ENCODE measurements around the gene SLC29A3. TPM values are rescaled to one million over a fixed set of nuclear protein-coding genes. Genes with fewer than 3 reads are reported as not detected.

Gene SLC29A3
- total RNA-seq, 1 experiment from 2014 or later = 7.6 TPM

DNA sequence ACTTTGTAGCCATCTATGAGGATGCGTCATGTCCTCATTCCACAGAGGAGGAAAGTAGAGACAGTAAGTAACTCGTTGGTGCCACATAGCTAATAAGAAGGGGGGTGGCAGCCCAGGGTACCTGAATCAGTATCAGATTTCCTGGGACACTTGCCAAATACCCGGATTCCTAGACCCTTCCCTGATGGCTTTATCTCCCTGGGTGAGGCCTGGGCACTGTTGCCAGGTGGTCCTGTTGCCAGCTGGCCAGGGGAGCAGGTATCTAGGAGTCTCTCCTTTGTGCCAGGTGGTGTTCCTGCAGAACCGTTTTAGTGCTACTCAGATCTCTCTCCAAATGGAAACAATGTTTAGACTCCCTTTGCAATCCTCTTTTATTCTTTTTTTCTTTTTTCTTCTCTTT is 12.7 kb downstream of the SLC29A3 start:
- ChIA-PET CTCF (interaction anchor here (0.5 kb wide), 1 partner anchor 9 kb away, joined by 3 read pairs; no protein-coding TSS in a partner anchor), POLR2A (no interaction called here)
- intact Hi-C loops (cut with micrococcal nuclease; ENCODE audit: unreplicated experiment) = no loop called here
- no peaks in the 10 kb centered on the region for H3K9me3 ChIP-seq (ENCODE audit: control insufficient read depth, insufficient read depth, low read depth, low read length)
- no peak for DNase-seq (ENCODE audit: low read depth, low spot score)
- in situ Hi-C loops (cut with HindIII; ENCODE audit: low pct_unique_long_range_greater_than_20kb, low sequenced_read_pairs) = no loop called here
- BruUV-seq (replicated peaks) = no TSS peak
- H3K36me3 ChIP-seq (ENCODE audit: control insufficient read depth, insufficient read depth, low read length) = no peaks in the 10 kb centered on the region
- H3K27me3 ChIP-seq (ENCODE audit: control insufficient read depth, insufficient read depth, low read length) = no peaks in the 10 kb centered on the region
- no peak overlapping the region for H3K4me3 ChIP-seq (ENCODE audit: low read depth in 2 of 2, low read length in 2 of 2)
- TF ChIP-seq SIN3A (IDR thresholded peaks at IDR 0.05; ENCODE audit: borderline replicate concordance, insufficient read depth, low read depth, low read length) (no peak), POLR2AphosphoS5 (IDR thresholded peaks at IDR 0.05; ENCODE audit: low read depth, low read length) (no peak), TCF7L2 (IDR thresholded peaks at IDR 0.05; ENCODE audit: low read depth, low read length) (no peak)
- TF ChIP-seq, protein P1, sequence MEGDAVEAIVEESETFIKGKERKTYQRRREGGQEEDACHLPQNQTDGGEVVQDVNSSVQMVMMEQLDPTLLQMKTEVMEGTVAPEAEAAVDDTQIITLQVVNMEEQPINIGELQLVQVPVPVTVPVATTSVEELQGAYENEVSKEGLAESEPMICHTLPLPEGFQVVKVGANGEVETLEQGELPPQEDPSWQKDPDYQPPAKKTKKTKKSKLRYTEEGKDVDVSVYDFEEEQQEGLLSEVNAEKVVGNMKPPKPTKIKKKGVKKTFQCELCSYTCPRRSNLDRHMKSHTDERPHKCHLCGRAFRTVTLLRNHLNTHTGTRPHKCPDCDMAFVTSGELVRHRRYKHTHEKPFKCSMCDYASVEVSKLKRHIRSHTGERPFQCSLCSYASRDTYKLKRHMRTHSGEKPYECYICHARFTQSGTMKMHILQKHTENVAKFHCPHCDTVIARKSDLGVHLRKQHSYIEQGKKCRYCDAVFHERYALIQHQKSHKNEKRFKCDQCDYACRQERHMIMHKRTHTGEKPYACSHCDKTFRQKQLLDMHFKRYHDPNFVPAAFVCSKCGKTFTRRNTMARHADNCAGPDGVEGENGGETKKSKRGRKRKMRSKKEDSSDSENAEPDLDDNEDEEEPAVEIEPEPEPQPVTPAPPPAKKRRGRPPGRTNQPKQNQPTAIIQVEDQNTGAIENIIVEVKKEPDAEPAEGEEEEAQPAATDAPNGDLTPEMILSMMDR (IDR thresholded peaks at IDR 0.05) = no peak
- TF ChIP-seq, protein P2, sequence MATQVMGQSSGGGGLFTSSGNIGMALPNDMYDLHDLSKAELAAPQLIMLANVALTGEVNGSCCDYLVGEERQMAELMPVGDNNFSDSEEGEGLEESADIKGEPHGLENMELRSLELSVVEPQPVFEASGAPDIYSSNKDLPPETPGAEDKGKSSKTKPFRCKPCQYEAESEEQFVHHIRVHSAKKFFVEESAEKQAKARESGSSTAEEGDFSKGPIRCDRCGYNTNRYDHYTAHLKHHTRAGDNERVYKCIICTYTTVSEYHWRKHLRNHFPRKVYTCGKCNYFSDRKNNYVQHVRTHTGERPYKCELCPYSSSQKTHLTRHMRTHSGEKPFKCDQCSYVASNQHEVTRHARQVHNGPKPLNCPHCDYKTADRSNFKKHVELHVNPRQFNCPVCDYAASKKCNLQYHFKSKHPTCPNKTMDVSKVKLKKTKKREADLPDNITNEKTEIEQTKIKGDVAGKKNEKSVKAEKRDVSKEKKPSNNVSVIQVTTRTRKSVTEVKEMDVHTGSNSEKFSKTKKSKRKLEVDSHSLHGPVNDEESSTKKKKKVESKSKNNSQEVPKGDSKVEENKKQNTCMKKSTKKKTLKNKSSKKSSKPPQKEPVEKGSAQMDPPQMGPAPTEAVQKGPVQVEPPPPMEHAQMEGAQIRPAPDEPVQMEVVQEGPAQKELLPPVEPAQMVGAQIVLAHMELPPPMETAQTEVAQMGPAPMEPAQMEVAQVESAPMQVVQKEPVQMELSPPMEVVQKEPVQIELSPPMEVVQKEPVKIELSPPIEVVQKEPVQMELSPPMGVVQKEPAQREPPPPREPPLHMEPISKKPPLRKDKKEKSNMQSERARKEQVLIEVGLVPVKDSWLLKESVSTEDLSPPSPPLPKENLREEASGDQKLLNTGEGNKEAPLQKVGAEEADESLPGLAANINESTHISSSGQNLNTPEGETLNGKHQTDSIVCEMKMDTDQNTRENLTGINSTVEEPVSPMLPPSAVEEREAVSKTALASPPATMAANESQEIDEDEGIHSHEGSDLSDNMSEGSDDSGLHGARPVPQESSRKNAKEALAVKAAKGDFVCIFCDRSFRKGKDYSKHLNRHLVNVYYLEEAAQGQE (IDR thresholded peaks at IDR 0.05; ENCODE audit: insufficient read depth in 1 of 2, low read depth in 2 of 2, low read length in 1 of 2) = no peak
- no peak overlapping the region for H3K27ac ChIP-seq (ENCODE audit: low read length)
- H3K4me1 ChIP-seq (ENCODE audit: control insufficient read depth, insufficient read depth, low read length) = no peaks in the 10 kb centered on the region
- no peak for ATAC-seq

DNA sequence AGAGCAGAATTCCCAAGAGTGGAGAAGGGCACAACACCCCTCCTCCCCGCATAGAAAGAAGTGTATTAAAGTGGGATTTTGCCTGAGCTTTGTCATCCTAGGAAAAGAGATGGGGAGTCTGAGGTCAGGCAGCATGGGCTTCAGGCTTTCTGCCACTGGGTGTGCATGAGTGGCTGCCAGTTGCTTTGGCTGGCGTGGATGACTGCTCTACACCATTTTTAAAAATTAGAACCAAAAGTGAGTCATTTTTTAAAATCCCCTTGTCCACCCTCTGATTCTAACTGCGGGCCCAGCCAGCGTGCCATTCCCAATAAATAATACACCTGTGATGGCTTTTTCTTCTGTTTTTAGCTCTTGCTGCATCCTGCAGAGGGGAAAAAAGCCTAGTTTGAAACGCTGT is 13.4 kb downstream of the SLC29A3 start:
- Histone ChIP-seq H3K9me3 (ENCODE audit: control insufficient read depth, insufficient read depth, low read depth, low read length) (no peaks in the 10 kb centered on the region), H3K4me3 (ENCODE audit: low read depth in 2 of 2, low read length in 2 of 2) (no peak overlapping the region), H3K27ac (ENCODE audit: low read length) (no peak overlapping the region), H3K4me1 (ENCODE audit: control insufficient read depth, insufficient read depth, low read length) (peaks cover 6% of the 10 kb centered on the region; the same call in 1 of the 2 replicates), H3K27me3 (ENCODE audit: control insufficient read depth, insufficient read depth, low read length) (no peaks in the 10 kb centered on the region), H3K36me3 (ENCODE audit: control insufficient read depth, insufficient read depth, low read length) (no peaks in the 10 kb centered on the region)
- POLR2A ChIA-PET = no interaction called here
- no peak for TF ChIP-seq TCF7L2 (IDR thresholded peaks at IDR 0.05; ENCODE audit: low read depth, low read length)
- TF ChIP-seq POLR2AphosphoS5 (IDR thresholded peaks at IDR 0.05; ENCODE audit: low read depth, low read length) = no peak
- TF ChIP-seq, protein P1 (IDR thresholded peaks at IDR 0.05) = no peak
- TF ChIP-seq, protein P2 (IDR thresholded peaks at IDR 0.05; ENCODE audit: insufficient read depth in 1 of 2, low read depth in 2 of 2, low read length in 1 of 2) = no peak
- intact Hi-C loops (cut with micrococcal nuclease; ENCODE audit: unreplicated experiment) (no loop called here), in situ Hi-C loops (cut with HindIII; ENCODE audit: low pct_unique_long_range_greater_than_20kb, low sequenced_read_pairs) (no loop called here)
- no peak for ATAC-seq
- no TSS peak for BruUV-seq (replicated peaks)
- DNase-seq (ENCODE audit: low read depth, low spot score) = no peak
- CTCF ChIA-PET = no interaction called here

All from Panc1 (cell line).